Inferior parietal cortex (tissue), 1 donor: Measurements from ENCODE around the gene RNF31.

ENCODE experiments used
- DNase-seq: peaks from one replicate; pipeline ENCODE4 v3.0.0-alpha.2; 2016; ENCODE audit errors: extremely low spot score

Gene RNF31

DNA sequence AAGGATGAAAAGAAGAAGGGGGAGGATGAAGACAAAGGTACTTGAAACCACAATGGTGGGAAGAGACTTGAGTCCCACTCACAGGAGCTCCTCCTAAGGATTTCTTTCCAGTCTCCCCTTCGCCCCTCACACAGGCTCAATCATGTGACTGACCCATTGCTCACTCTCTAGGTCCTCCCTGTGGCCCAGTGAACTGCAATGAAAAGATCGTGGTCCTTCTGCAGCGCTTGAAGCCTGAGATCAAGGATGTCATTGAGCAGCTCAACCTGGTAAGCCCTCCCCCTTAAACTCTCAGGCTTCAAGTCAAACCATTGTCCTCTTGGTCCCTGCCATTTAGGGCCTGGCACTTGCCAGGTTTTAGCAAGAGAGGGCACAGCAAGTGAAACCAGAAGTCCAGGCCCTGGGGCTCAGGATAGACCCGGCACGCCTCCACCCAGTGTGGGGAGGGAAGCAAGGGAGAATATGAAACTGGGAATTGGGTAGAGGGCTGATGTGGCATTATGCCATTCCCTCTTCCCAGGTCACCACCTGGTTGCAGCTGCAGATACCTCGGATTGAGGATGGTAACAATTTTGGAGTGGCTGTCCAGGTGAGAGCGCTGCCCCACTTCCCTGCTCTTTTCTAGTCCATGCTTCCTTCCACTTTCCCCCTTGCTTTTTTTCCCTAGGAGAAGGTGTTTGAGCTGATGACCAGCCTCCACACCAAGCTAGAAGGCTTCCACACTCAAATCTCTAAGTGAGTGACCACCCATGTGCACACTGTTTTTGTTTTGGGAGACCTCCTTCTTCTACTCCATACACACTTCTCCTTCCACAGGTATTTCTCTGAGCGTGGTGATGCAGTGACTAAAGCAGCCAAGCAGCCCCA, 9.5 kb upstream of the RNF31 start:
- no peak for DNase-seq

DNA sequence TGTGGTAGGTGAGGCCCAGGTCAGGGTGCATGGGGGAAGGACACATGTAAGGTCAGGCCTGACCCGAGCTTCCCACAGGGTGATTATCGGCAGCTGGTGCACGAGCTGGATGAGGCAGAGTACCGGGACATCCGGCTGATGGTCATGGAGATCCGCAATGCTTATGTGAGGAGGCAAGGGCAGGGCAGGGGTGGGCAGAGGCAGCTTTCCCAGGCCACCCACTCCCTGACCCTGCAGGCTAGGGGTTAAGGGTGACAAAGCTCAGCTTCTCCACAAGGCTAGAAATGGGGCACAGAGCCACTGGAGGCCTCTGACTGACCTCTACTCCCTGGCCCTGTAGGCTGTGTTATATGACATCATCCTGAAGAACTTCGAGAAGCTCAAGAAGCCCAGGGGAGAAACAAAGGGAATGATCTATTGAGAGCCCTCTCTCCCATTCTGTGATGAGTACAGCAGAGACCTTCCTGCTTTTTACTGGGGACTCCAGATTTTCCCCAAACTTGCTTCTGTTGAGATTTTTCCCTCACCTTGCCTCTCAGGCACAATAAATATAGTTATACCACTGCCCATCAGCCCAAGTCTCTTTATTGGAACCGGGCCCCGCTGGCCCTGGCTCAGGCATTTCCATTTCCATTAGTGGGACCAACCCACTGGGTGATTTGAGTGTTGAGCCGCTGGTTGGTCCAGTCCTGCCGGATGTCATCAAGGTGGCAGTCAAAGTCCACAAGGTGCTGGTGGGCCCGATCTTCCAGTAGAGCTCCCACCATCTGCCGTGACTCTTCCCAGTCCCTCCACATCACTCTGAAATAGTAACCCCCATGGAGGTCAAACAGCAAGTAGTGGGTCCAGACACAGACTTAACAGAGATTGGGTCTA, 8.7 kb upstream of the RNF31 start:
- DNase-seq: no peak

DNA sequence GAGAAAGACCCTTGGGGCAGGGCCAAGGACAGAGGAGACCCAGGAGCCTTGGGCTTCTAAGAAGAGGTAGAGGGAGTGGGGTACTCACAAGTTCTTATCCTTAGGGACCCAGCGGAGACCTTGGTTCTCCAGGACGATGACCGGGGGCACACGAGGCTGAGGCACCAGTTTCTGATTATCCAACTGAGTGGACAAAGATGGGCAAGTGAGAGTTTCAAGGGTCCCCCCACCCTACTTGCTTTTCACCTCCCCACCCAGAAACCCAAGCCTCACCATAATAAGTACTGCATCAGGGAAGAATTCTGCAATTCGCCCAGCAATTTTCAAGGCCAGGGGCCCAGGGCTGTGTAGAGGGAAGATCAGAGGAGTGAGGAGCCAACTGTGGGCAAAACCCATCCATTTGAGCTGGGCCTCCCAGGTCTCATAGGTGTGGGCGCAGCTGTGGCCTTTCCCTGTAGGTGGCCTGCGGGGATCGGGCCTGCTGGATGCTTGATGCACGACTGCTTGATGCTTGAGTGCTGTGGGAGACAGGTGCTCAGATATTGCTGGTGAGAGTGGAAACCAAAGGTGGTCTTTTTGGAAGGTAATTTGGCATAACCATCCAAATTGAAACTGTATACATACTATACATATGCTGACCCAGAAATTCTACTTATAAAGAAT, 7.9 kb upstream of the RNF31 start:
- no peak for DNase-seq

- peak; percentile 99 for DNase-seq
Observed at GRCh38 chr14:24141097-24141880, 6.0 kb upstream of the RNF31 start, which contains the start of gene EMC9. Gene EMC9 (minus strand): TSS chr14:24141591. CDS start chr14:24141304, 287 bp downstream.

DNA sequence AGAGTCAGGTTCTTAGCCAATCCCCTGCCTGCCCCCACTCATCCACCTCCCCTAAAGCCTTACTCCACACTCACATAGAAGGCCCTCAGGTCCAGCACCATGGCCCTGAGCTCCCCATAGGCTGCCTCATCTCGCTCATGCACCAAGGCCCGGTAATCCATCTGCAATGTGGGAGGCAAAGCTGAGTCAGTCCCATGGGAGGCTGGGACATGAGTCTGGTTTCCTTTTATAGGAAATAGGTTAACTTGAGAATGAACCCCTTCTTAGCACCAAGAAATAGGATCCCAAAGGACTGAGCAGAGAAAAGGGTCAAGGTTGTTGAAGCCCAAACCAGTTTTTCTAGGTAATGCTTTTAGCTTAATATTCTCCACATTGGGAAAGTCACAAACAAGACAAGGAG, 3.8 kb upstream of the RNF31 start:
- DNase-seq: no peak

GRCh38 chr14:24144451-24144850, 2.8 kb upstream of the RNF31 start:
- no peak for DNase-seq

- DNase-seq: no peak
Observed at GRCh38 chr14:24145219-24145618, 2.1 kb upstream of the RNF31 start.

GRCh38 chr14:24145690-24146452, 1.4 kb upstream of the RNF31 start:
- DNase-seq: no peak

- peak; percentile 67 for DNase-seq
Observed at GRCh38 chr14:24146453-24146977, 783 bp upstream of the RNF31 start, which contains the start of gene PSME2. Gene PSME2 (minus strand): TSS chr14:24146610. CDS start chr14:24146581, 29 bp downstream.

DNA sequence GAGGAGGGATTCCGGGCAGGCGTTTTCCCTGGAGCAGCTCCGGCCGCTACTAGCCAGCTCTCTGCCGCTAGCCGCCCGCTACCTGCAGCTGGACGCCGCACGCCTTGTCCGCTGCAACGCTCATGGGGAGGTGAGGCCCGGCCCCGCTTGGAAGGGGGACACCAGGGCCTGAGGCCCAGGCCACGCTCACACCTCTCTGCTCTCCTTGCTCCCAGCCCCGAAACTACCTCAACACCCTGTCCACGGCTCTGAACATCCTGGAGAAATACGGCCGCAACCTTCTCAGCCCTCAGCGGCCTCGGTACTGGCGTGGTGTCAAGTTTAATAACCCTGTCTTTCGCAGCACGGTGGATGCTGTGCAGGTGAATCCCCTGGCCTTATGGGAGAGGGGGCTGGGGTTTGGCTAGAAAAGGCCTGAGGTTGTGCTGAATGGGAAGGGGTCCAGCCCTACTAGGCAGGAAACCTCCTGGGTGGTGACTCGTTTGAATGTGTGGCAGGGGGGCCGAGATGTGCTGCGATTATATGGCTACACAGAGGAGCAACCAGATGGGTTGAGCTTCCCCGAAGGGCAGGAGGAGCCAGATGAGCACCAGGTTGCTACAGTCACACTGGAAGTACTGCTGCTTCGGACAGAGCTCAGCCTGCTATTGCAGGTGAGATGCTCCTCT, 597 bp downstream of the RNF31 start:
- DNase-seq: no peak

DNA sequence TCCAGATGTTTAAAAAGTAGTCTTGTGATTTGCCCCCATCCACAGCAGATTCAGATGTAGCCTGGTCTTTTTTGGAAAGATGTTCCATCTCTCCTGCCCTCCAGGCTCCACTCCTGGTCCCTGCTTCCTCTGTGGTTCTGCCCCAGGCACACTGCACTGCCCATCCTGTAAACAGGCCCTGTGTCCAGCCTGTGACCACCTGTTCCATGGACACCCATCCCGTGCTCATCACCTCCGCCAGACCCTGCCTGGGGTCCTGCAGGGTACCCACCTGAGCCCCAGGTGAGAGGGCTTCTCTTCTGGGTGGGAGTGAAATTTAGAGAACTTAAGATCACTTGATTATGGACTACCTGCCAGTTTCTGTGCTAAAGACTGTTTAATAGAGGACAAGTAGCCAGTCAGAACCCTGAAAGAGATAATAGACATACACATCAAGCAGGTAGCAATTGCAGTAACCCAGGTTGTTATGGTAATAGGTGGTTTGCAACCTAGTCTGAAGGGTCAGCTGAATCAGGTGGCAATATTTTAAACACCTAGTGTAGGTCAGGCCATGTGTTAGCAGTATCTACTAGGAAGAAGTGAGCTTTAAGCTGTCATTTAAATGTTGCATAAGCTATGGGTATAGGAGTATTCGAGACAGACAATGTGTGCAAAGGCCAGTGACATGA, 2.1 kb downstream of the RNF31 start:
- DNase-seq: no peak

DNA sequence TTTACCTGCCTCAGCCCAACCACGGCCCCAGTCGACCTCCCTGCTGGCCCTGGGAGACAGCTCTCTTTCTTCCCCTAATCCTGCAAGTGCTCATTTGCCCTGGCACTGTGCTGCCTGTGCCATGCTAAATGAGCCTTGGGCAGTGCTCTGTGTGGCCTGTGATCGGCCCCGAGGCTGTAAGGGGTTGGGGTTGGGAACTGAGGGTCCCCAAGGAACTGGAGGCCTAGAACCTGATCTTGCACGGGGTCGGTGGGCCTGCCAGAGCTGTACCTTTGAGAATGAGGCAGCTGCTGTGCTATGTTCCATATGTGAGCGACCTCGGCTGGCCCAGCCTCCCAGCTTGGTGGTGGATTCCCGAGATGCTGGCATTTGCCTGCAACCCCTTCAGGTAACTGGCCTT, 2.8 kb downstream of the RNF31 start:
- no peak for DNase-seq

GRCh38 chr14:24150567-24150966, 3.3 kb downstream of the RNF31 start:
- DNase-seq: no peak

DNA sequence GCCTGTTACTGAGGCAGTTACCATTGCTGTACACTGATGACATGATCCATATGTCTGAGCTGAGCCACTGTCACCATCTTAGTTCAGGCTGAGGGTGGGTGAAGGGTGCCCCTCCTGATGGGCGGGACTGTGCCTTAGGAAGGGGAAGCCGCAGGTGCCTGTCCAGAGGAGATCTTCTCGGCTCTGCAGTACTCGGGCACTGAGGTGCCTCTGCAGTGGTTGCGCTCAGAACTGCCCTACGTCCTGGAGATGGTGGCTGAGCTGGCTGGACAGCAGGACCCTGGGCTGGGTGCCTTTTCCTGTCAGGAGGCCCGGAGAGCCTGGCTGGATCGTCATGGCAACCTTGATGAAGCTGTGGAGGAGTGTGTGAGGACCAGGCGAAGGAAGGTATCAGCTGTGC, 3.7 kb downstream of the RNF31 start:
- DNase-seq: no peak

- no peak for DNase-seq
Observed at GRCh38 chr14:24151404-24152080, 4.2 kb downstream of the RNF31 start.

DNA sequence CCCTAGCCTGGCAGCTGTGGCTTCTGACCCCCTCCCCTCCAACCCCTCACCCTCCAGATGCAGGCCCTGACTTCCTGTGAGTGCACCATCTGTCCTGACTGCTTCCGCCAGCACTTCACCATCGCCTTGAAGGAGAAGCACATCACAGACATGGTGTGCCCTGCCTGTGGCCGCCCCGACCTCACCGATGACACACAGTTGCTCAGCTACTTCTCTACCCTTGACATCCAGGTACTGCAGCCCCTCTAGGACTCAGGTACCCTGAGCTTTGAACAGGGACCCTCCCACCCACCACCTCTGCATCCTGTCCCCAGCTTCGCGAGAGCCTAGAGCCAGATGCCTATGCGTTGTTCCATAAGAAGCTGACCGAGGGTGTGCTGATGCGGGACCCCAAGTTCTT, 7.8 kb downstream of the RNF31 start:
- DNase-seq: no peak

GRCh38 chr14:24156840-24157239, 9.5 kb downstream of the RNF31 start:
- DNase-seq: no peak

DNA sequence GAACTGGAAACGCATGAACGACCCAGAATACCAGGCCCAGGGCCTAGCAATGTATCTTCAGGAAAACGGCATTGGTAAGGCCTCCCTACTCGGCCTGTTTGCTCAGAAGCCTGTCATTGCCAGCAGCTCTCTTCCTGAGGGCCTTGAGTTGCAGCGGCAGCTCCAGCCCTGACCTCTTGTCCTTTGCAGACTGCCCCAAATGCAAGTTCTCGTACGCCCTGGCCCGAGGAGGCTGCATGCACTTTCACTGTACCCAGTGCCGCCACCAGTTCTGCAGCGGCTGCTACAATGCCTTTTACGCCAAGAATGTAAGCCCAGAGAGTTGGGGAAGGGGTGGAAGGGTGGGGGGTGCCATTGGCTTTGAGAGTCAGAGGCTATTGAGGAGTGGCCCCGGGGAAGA, 10.0 kb downstream of the RNF31 start:
- DNase-seq: no peak
